Stomach (tissue), 4 donors: ENCODE measurements around the gene CFAP161.

Experiments used
- EP300 ChIP-seq: sonication (generic); formaldehyde crosslinking; IDR thresholded peaks from one replicate; pipeline ENCODE4 v1.6.1; 2017; ENCODE audit warnings: antibody characterized with exemption
- POLR2AphosphoS5 ChIP-seq, 3 donors: sonication (generic); formaldehyde crosslinking; IDR thresholded peaks; one replicate each; pipeline ENCODE4 v1.6.1; 2016; ENCODE audit warnings: antibody characterized with exemption in 3 of 3
- TF ChIP-seq, protein P1 (sequence below), 7 experiments: fragments of 450-650 bp in 4 of 7; fragments of 200-600 bp in 3 of 7; sonication (generic) in 3 of 7; IDR thresholded peaks; one replicate each; pipeline ENCODE4 v1.5.1; 2016 to 2019; ENCODE audit warnings: antibody characterized with exemption in 7 of 7, control low read depth in 2 of 7, mild to moderate bottlenecking in 1 of 7

DNA sequence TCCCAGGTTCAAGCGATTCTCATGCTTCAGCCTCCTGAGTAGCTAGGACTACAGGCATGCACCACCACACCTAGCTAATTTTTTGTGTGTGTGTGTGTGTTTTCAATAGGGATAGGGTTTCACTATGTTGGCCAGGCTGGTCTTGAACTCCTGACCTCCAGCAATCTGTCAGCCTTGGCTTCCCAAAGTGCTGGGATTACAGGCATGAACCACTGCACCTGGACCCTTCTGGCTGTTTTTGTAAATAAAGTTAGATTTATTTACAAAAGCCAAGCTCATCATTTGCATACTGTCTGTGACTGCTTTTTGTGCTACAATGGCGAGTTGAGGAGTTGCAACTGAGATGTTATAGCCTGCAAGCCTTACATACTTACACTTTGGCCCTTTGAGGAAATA is 34.1 kb downstream of the CFAP161 start:
- TF ChIP-seq EP300 (no peak), POLR2AphosphoS5 (IDR thresholded peaks at IDR 0.05) (no peak)
- TF ChIP-seq, protein P1, sequence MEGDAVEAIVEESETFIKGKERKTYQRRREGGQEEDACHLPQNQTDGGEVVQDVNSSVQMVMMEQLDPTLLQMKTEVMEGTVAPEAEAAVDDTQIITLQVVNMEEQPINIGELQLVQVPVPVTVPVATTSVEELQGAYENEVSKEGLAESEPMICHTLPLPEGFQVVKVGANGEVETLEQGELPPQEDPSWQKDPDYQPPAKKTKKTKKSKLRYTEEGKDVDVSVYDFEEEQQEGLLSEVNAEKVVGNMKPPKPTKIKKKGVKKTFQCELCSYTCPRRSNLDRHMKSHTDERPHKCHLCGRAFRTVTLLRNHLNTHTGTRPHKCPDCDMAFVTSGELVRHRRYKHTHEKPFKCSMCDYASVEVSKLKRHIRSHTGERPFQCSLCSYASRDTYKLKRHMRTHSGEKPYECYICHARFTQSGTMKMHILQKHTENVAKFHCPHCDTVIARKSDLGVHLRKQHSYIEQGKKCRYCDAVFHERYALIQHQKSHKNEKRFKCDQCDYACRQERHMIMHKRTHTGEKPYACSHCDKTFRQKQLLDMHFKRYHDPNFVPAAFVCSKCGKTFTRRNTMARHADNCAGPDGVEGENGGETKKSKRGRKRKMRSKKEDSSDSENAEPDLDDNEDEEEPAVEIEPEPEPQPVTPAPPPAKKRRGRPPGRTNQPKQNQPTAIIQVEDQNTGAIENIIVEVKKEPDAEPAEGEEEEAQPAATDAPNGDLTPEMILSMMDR (IDR thresholded peaks at IDR 0.05) = no peak
